Spleen (tissue), 7 donors: ENCODE data around the gene C8G.

Experiments
- CTCF ChIP-seq, 11 experiments: fragments of 200-600 bp in 7 of 11; fragments of 450-650 bp in 4 of 11; sonication (generic) in 4 of 11; IDR thresholded peaks in 8 of 11; conservative IDR thresholded peaks in 3 of 11; 1 replicate in 7 of 11; 2 replicates in 4 of 11; pipeline versions ENCODE4 v1.4.0 to v1.8.0; 2016 to 2021; ENCODE audit warnings: antibody characterized with exemption in 11 of 11, inconsistent platforms in 4 of 11, mild to moderate bottlenecking in 1 of 11
- POLR2A ChIP-seq, 3 donors: fragments of 450-650 bp; IDR thresholded peaks; one replicate each; pipeline ENCODE4 v1.5.1; 2017; ENCODE audit warnings: antibody characterized with exemption in 3 of 3, mild to moderate bottlenecking in 1 of 3
- POLR2AphosphoS5 ChIP-seq, 3 donors: sonication (generic); formaldehyde crosslinking; IDR thresholded peaks; one replicate each; pipeline ENCODE4 v1.5.1; 2017; ENCODE audit warnings: antibody characterized with exemption in 3 of 3
- donor health status: DM: no; HTN: no; CAD: no; lungs with moderate emphysema.
- donor health status: DM: no; HTN: no; CAD: no.
- donor health status: DM: no; HTN: no; CAD: no.

- TF ChIP-seq CTCF (IDR thresholded peaks at IDR 0.05 in 8 of 11, conservative IDR thresholded peaks at IDR 0.05 in 3 of 11), result no peak
- TF ChIP-seq POLR2A (IDR thresholded peaks at IDR 0.05), result no peak
- no peak for TF ChIP-seq POLR2AphosphoS5 (IDR thresholded peaks at IDR 0.05)
Measured at GRCh38 chr9:136937186-136938001, 7.6 kb upstream of the C8G start.
